ENCODE data around the gene SLC22A31.

The SLC22A31 gene

DNA sequence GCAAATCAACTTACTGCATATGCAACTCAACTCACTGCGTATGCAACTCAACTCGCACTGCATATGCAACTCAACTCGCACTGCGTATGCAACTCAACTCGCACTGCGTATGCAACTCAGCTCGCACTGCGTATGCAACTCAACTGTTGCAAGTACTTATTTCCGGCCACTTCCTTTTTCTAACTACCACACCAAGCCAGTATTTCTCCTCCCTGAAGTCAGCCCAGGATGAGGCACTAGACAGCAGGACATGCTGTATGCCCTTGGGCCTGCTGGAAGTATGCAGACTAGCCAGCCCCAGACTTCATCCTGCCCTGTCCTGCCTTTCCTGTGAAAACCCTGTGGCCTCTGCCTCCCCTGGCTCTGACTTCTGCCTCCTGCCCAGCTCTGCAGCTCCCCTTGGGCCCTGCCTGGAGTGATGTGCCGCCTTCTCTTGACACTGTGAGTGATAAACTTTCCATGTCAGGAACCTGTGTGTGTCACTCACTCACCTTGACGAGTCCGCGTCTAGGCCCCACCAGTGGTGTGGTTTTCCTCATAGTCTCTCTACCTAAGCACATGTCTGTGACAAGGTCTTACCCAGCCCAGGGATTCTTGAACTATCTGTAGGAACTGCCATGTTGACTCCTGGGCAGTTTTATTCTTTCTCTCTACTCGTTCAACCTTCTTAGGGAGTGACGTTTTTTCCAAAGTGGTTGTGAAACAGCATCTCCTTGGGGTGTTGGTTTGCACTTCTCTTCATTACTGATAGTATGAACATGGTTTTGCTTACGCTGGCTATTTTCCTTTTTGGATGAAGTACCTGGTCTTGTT, 33.5 kb upstream of the SLC22A31 start:
- Histone ChIP-seq H3K27ac (no peak overlapping the region), H3K9me3 (no peaks in the 10 kb centered on the region), H3K4me1 (no peaks in the 10 kb centered on the region), H3K36me3 (peaks cover 42 to 63% (median 58%) of the 10 kb centered on the region in 3 donors), H3K27me3 (no peaks in the 10 kb centered on the region), H3K4me3 (no peak overlapping the region)
- intact Hi-C loops (cut with DNase I; ENCODE audit: low total_unique reads) = no loop called here
- TF ChIP-seq, protein P1, sequence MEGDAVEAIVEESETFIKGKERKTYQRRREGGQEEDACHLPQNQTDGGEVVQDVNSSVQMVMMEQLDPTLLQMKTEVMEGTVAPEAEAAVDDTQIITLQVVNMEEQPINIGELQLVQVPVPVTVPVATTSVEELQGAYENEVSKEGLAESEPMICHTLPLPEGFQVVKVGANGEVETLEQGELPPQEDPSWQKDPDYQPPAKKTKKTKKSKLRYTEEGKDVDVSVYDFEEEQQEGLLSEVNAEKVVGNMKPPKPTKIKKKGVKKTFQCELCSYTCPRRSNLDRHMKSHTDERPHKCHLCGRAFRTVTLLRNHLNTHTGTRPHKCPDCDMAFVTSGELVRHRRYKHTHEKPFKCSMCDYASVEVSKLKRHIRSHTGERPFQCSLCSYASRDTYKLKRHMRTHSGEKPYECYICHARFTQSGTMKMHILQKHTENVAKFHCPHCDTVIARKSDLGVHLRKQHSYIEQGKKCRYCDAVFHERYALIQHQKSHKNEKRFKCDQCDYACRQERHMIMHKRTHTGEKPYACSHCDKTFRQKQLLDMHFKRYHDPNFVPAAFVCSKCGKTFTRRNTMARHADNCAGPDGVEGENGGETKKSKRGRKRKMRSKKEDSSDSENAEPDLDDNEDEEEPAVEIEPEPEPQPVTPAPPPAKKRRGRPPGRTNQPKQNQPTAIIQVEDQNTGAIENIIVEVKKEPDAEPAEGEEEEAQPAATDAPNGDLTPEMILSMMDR (IDR thresholded peaks at IDR 0.05) = no peak
- DNase-seq = no peak

DNA sequence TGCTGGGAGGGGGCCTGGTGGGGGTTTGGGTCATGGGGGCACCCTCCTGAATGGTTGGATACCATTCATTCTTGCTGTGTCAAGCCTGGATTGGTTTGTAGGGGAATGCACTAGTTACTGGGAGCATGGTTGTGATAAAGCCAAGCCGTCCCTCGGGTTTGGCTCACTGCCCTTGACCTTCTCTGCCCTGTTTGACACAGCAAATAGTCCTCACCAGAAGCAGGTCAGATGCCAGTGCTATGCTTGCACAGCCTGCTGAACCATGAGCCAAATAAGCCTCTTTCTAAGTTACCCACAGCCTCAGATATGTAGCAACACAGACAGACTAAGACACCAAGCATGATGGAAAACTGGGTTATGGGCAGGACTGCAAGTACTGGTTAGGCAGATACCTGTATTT, 31.8 kb upstream of the SLC22A31 start:
- intact Hi-C loops (cut with DNase I; ENCODE audit: low total_unique reads) = no loop called here
- Histone ChIP-seq H3K4me3 (no peak overlapping the region), H3K4me1 (no peaks in the 10 kb centered on the region), H3K27ac (no peak overlapping the region), H3K36me3 (peaks cover 60 to 81% (median 76%) of the 10 kb centered on the region in 3 donors), H3K9me3 (no peaks in the 10 kb centered on the region), H3K27me3 (no peaks in the 10 kb centered on the region)
- TF ChIP-seq, protein P1 (IDR thresholded peaks at IDR 0.05) = no peak
- no peak for DNase-seq

DNA sequence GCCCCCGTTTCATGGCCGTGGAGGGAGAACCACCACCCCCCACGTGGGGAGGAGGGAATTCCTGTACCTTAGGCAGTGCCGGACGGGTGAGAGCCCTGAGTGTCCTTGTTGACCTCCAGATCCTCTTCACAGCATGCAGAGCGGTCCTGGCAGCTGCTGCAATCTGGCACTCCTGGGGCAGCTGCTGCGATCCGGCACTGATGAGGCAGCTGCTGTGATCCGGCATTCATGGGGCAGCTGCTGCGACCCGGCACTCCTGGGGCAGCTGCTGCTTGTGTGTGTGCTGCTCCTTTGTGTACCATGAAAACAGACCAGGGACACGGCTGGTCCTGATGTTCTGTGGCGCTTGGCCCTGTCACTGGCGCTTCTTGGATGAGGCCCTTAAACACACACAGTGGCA, 29.9 kb upstream of the SLC22A31 start:
- no peaks in the 10 kb centered on the region for H3K27me3 ChIP-seq
- H3K36me3 ChIP-seq = peaks cover 77 to 95% (median 90%) of the 10 kb centered on the region in 3 donors
- no peak overlapping the region for H3K27ac ChIP-seq
- H3K4me3 ChIP-seq = no peak overlapping the region
- no peaks in the 10 kb centered on the region for H3K9me3 ChIP-seq
- no peak for DNase-seq
- H3K4me1 ChIP-seq = no peaks in the 10 kb centered on the region
- intact Hi-C loops (cut with DNase I; ENCODE audit: low total_unique reads) = no loop called here
- TF ChIP-seq, protein P1 (IDR thresholded peaks at IDR 0.05) = no peak

DNA sequence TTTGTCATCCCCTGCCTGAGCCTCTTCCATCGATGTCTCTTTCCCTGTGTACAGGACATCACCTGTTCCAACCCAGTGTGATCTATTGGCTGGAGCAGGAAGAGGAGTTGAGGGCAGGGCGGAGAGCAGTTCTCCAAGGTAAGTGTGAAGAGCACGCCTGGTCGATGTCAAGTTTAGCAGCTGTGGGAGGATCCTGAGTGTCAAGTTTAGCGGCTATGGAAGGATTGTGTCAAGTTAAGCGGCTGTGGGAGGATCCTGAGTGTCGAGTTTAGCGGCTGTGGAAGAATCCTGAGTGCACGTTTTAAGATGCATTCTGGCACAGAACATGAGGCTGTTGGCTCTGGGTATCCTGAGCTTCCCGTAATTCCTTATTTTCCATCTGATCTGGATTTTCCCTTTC, 24.3 kb upstream of the SLC22A31 start:
- H3K27me3 ChIP-seq = no peaks in the 10 kb centered on the region
- TF ChIP-seq, protein P1 (IDR thresholded peaks at IDR 0.05) = no peak
- no peaks in the 10 kb centered on the region for H3K4me1 ChIP-seq
- intact Hi-C loops (cut with DNase I; ENCODE audit: low total_unique reads) = loop anchor here (10.0 kb wide), 1 partner anchor 360 kb away; the partner anchor contains the start of gene PABPN1L
- no peak overlapping the region for H3K4me3 ChIP-seq
- no peaks in the 10 kb centered on the region for H3K9me3 ChIP-seq
- no peak for DNase-seq
- no peak overlapping the region for H3K27ac ChIP-seq
- H3K36me3 ChIP-seq = peaks cover 69 to 87% (median 74%) of the 10 kb centered on the region in 3 donors

DNA sequence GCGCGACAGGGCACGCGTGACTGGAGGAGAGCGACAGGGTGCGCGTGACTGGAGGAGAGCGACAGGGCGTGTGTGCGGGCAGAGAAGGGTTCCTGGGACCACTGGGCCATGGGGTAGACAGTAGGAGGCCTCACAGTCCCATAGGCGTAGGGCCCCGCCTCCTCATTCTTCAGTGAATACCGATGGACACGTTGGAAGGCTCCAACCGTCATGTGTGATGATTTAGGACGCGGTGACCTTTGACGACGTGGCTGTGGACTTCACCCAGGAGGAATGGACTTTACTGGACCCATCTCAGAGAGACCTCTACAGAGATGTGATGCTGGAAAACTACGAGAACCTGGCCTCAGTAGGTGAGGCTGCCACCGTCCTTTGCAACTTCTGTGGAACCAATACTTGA, 22.6 kb upstream of the SLC22A31 start:
- TF ChIP-seq, protein P1 (IDR thresholded peaks at IDR 0.05) = no peak
- no peak for DNase-seq
- Histone ChIP-seq H3K27ac (no peak overlapping the region), H3K4me3 (no peak overlapping the region), H3K36me3 (peaks cover 56 to 74% (median 60%) of the 10 kb centered on the region in 3 donors), H3K4me1 (peaks cover 0 to 14% (median 9%) of the 10 kb centered on the region in 4 donors), H3K9me3 (no peaks in the 10 kb centered on the region), H3K27me3 (no peaks in the 10 kb centered on the region)
- intact Hi-C loops (cut with DNase I; ENCODE audit: low total_unique reads) = loop anchor here (10.0 kb wide), 1 partner anchor 358 kb away; the partner anchor contains the start of gene PABPN1L
